ENCODE data around the gene GKN1. TPM values are rescaled to one million over a fixed set of nuclear protein-coding genes. Genes with fewer than 3 reads are reported as not detected.

The GKN1 gene
- total RNA-seq, 2 experiments from 2014 or later = not detected

DNA sequence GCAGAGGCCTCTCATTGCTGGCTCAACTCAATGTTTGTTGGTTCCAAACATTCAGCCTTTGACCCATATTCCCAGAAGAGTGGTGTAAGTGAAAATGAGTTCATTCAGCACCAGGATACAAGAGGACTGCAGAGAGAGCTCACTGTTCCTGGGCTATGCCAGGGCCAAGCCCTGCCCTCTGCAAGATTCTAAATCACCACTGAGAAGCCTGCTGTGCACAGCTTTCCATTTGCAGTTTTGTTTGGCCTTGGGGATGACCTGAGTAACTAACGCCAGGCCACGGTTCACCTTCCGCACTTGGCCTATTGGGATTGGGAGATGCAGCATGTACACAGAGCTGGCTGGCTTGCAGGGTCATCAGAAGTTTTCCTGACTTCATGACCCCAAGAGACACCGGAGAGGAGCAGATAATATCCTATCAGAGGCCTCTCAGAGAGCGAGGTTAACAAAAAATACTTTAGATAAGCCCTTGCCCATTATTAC is 12.6 kb downstream of the GKN1 start:
- Histone ChIP-seq H3K9me2 (ENCODE audit: insufficient read depth, low read length) (no peaks in the 10 kb centered on the region), H3K9me3 (ENCODE audit: low read length) (no peaks in the 10 kb centered on the region), H3K36me3 (ENCODE audit: insufficient read depth, low read length) (no peaks in the 10 kb centered on the region), H3K79me2 (ENCODE audit: insufficient read depth, low read depth, low read length) (no peaks in the 10 kb centered on the region), H4K20me1 (ENCODE audit: insufficient read depth, low read length) (no peaks in the 10 kb centered on the region), H3K27ac (ENCODE audit: low read depth, low read length, poor library complexity, severe bottlenecking) (no peak overlapping the region), H3K4me3 (ENCODE audit: low read depth, low read length, poor library complexity, severe bottlenecking) (no peak overlapping the region), H3K4me2 (ENCODE audit: low read length) (no peak overlapping the region), H2AFZ (ENCODE audit: low read length) (no peak overlapping the region), H3K4me1 (ENCODE audit: insufficient read depth, low read length, poor library complexity, severe bottlenecking) (no peaks in the 10 kb centered on the region)
- no peak for DNase-seq (ENCODE audit: low spot score)
- ChIA-PET CTCF (ENCODE audit: unreplicated experiment) (no interaction called here), POLR2A (no interaction called here)
- TF ChIP-seq, protein P1, sequence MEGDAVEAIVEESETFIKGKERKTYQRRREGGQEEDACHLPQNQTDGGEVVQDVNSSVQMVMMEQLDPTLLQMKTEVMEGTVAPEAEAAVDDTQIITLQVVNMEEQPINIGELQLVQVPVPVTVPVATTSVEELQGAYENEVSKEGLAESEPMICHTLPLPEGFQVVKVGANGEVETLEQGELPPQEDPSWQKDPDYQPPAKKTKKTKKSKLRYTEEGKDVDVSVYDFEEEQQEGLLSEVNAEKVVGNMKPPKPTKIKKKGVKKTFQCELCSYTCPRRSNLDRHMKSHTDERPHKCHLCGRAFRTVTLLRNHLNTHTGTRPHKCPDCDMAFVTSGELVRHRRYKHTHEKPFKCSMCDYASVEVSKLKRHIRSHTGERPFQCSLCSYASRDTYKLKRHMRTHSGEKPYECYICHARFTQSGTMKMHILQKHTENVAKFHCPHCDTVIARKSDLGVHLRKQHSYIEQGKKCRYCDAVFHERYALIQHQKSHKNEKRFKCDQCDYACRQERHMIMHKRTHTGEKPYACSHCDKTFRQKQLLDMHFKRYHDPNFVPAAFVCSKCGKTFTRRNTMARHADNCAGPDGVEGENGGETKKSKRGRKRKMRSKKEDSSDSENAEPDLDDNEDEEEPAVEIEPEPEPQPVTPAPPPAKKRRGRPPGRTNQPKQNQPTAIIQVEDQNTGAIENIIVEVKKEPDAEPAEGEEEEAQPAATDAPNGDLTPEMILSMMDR (conservative IDR thresholded peaks at IDR 0.05; ENCODE audit: low read length) = no peak
- no peak for TF ChIP-seq EZH2phosphoT487 (IDR thresholded peaks at IDR 0.05; ENCODE audit: borderline replicate concordance, low read depth, low read length)
- no TSS peak for BruUV-seq (replicated peaks)
- intact Hi-C loops (cut with micrococcal nuclease; ENCODE audit: unreplicated experiment) = no loop called here

- Histone ChIP-seq H3K36me3 (ENCODE audit: insufficient read depth, low read length) (no peaks in the 10 kb centered on the region), H3K27ac (ENCODE audit: low read depth, low read length, poor library complexity, severe bottlenecking) (no peak overlapping the region), H3K79me2 (ENCODE audit: insufficient read depth, low read depth, low read length) (no peaks in the 10 kb centered on the region), H3K9me3 (ENCODE audit: low read length) (no peaks in the 10 kb centered on the region), H3K4me3 (ENCODE audit: low read depth, low read length, poor library complexity, severe bottlenecking) (no peak overlapping the region), H3K4me1 (ENCODE audit: insufficient read depth, low read length, poor library complexity, severe bottlenecking) (no peaks in the 10 kb centered on the region), H3K9me2 (ENCODE audit: insufficient read depth, low read length) (no peaks in the 10 kb centered on the region), H4K20me1 (ENCODE audit: insufficient read depth, low read length) (no peaks in the 10 kb centered on the region), H2AFZ (ENCODE audit: low read length) (no peak overlapping the region), H3K4me2 (ENCODE audit: low read length) (no peak overlapping the region)
- BruUV-seq (replicated peaks) = no TSS peak
- TF ChIP-seq EZH2phosphoT487 (IDR thresholded peaks at IDR 0.05; ENCODE audit: borderline replicate concordance, low read depth, low read length) = no peak
- TF ChIP-seq, protein P1 (conservative IDR thresholded peaks at IDR 0.05; ENCODE audit: low read length) = no peak
- POLR2A ChIA-PET = no interaction called here
- no peak for DNase-seq (ENCODE audit: low spot score)
- intact Hi-C loops (cut with micrococcal nuclease; ENCODE audit: unreplicated experiment) = no loop called here
- CTCF ChIA-PET (ENCODE audit: unreplicated experiment) = interaction anchor here (0.6 kb wide), 1 partner anchor 221 kb away, joined by 3 read pairs; no protein-coding TSS in a partner anchor
These were observed 14.6 kb downstream of the GKN1 start for GRCh38 chr2:68989035-68989434.

DNA sequence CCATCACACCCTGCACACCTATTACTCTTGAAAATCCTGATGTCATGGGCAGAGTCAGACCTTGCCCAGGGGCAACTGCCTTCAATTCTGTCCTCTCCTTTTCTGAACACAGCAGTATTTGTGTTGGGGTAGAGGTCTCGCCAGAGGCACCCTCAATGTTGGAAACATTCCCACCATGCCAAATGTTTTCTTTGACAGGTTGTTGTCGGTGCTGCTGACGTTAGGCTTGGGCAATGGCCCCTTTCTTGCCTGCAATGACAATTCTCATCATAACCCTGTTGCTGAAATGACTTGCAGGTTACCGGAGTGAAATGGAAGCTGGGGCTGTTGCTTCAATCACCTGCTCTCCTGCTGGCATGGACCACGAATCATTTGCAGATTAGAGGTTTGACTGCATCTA is 17.9 kb downstream of the GKN1 start:
- intact Hi-C loops (cut with micrococcal nuclease; ENCODE audit: unreplicated experiment) = no loop called here
- H3K4me2 ChIP-seq (ENCODE audit: low read length) = no peak overlapping the region
- no peak overlapping the region for H2AFZ ChIP-seq (ENCODE audit: low read length)
- ChIA-PET POLR2A (no interaction called here), CTCF (ENCODE audit: unreplicated experiment) (interaction anchor here (0.6 kb wide), 1 partner anchor 400 kb away, joined by 4 read pairs; no protein-coding TSS in a partner anchor)
- no peaks in the 10 kb centered on the region for H3K4me1 ChIP-seq (ENCODE audit: insufficient read depth, low read length, poor library complexity, severe bottlenecking)
- H3K79me2 ChIP-seq (ENCODE audit: insufficient read depth, low read depth, low read length) = no peaks in the 10 kb centered on the region
- H3K36me3 ChIP-seq (ENCODE audit: insufficient read depth, low read length) = no peaks in the 10 kb centered on the region
- H3K9me2 ChIP-seq (ENCODE audit: insufficient read depth, low read length) = no peaks in the 10 kb centered on the region
- H3K27ac ChIP-seq (ENCODE audit: low read depth, low read length, poor library complexity, severe bottlenecking) = no peak overlapping the region
- no peak overlapping the region for H3K4me3 ChIP-seq (ENCODE audit: low read depth, low read length, poor library complexity, severe bottlenecking)
- no TSS peak for BruUV-seq (replicated peaks)
- TF ChIP-seq EZH2phosphoT487 (IDR thresholded peaks at IDR 0.05; ENCODE audit: borderline replicate concordance, low read depth, low read length) = no peak
- TF ChIP-seq, protein P1 (conservative IDR thresholded peaks at IDR 0.05; ENCODE audit: low read length) = no peak
- DNase-seq (ENCODE audit: low spot score) = no peak
- H3K9me3 ChIP-seq (ENCODE audit: low read length) = no peaks in the 10 kb centered on the region
- H4K20me1 ChIP-seq (ENCODE audit: insufficient read depth, low read length) = no peaks in the 10 kb centered on the region
